GM18505 (cell line): ENCODE measurements around the gene C4orf17.
"Not testable (repeated sequence)": the region's sequence is repeated elsewhere in the genome, so short reads cannot be mapped to it uniquely, and the experiment has no call there.

Source experiments
- ATAC-seq: cut with Tn5 transposase; IDR thresholded peaks from one replicate; pipeline ENCODE4 v1.9.1; 2021; ENCODE audit not compliant: unreplicated experiment
- POLR2A ChIP-seq: IDR thresholded peaks from 4 replicates; pipeline ENCODE4 v1.6.1; 2011; ENCODE audit warnings: borderline replicate concordance; ENCODE audit not compliant: insufficient read depth, insufficient read length; ENCODE audit errors: extremely low read depth

Gene C4orf17

DNA sequence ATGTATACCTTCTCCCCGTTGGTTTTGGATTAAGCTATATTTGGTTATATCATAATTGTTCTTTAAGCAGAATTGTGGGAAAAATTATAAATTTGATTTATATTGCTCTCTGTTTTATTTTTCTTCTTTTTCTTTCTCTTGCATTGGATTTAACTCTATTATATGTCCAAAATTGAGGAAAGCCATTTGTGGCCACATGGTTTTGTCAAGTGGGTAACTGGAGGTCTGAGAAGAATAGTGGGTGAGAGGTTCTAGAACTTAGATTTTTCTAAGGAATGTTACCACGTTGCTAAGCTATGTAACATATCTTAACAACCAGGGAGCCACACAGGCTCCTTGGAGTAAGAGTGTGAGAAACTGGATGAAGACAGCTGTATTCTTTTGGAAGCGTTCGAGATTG is at the start of gene C4orf17:
TSS of gene C4orf17 (plus strand) at position 301 of the 400 bp plus-strand sequence. CDS start 2,061 bp downstream, outside the sequence.
- no peak for ATAC-seq
- TF ChIP-seq POLR2A = no peak

- TF ChIP-seq POLR2A = no peak
- ATAC-seq = no peak
These were observed 49.0 kb upstream of the C4orf17 start for GRCh38 chr4:99461623-99462401.

DNA sequence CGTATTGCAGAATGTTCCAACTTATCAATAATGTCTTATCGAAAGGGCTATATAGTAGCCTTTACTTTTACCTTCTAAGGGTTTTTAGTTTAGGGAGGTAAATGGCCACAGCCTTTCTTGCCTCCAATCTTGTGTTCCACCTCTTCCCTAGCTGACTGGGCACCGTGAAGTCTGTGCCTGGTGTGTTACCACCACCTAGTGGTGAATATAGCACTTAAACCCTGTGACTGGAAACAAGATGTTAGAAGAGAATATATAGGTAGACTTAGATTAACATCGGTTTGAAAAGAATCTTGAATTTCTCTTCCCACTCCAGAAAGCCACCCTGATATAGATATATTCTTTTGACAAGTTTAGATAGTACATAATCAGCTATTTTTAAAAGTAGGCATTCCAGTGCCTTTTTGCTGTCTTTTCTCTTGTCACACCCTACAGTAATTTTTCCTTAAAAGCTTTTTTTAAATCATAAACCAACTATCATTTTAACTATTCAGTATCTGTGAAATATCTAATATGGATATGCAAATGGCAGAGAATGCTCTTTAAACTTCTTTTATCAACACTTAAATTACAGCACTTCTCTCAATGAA is 47.9 kb upstream of the C4orf17 start:
- TF ChIP-seq POLR2A = no peak

DNA sequence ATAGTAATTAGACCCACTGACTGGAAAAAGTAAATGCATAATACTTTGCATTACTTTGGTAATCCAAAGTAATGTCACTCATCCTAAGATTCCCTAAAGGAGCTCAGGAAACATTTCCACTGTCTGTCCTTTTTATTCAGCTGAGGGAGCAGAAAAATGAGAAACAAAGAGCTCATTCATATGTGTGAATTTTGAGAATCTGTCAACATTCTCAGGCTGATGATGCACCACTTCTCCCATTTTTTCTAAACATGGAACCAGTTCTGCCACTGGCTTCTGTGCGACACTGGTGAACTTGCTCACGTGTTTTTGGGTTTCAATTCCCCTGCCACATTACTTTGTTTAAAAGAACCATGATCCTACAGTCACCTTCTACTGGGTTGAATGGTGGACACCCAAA is 47.3 kb upstream of the C4orf17 start:
- ATAC-seq = no peak
- no peak for TF ChIP-seq POLR2A

More for the DNA sequence above, 47.9 kb upstream of the C4orf17 start:
- ATAC-seq = peak; percentile 89

DNA sequence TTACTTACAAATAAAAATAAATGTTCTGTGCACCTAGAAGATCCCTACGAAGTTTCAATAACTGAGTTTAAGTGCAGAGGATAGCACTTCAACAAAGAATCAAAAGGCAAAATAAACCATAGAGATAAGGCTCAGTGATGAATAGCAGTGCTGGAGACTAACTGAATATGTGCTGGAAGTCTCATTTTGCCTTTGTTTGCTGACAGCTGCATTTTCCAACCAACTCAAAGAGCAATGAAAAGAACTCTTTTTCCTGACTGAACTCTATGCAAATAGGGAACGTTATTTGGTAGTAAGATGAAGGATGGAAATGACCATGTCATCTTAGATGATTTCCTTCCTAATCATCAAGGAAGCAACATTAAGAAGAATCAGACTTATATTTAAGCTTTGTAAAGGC is 42.9 kb upstream of the C4orf17 start:
- ATAC-seq = no peak
- TF ChIP-seq POLR2A = no peak

DNA sequence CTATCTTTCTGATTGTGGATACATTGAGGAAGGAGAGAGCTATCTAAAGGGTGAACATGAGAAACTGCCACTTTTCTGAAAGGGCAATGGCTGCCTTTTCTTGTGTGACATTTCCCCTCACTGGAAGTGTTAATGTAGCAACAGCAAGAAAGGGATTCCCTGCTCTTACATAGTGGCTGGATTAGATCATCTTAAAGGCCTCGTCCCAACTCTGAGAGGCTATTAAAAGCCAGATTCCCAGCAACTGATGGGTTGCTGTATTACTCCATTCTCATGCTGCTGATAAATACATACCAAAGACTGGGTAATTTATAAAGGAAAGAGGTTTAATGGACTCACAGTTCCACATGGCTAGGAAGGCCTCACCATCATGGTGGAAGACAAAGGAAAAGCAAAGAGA is 41.9 kb upstream of the C4orf17 start:
- no peak for TF ChIP-seq POLR2A
- ATAC-seq = no peak

GRCh38 chr4:99471349-99471748 is 39.5 kb upstream of the C4orf17 start:
- TF ChIP-seq POLR2A = no peak
- no peak for ATAC-seq

DNA sequence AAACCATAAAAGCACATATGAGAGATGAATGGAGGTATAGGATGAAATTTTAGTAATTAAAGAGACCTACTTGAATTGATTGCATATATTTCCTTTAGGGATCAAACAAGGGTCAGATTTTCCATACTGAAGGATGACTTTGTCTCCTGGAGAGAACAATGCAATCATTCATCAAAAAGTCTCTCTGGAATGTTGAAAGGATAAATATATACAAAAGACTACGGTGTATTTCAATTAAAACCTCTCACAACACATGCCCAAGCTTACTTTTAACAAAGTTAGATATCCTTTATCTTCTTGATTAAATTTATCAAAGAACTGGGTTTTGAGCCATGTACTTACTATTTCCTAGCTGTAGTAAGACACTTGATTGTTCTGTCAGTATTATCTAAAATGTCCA is 38.9 kb upstream of the C4orf17 start:
- ATAC-seq = no peak
- TF ChIP-seq POLR2A = no peak

GRCh38 chr4:99473131-99473530 is 37.7 kb upstream of the C4orf17 start:
- no peak for TF ChIP-seq POLR2A
- no peak for ATAC-seq

- no peak for ATAC-seq
- TF ChIP-seq POLR2A = no peak
These were observed 27.2 kb upstream of the C4orf17 start for GRCh38 chr4:99483636-99484035.

DNA sequence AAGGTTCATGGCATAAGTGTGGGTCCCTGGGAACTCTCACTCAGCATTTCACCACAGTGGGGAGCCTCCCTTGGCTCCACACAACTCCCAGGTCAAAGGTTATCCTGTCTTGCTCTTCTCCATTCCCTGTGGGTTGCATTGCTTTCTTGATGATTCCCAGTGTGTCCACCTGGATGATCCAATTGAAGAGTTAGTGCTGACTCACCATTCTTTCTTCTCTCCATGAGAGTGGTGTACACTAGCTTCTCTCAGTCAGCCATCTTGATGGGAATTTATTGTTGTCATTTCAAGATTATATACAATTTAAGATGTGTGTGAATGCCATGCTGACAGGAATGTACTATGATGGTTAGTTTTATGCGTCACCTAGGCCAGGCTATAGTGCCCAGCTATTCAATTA is 25.6 kb upstream of the C4orf17 start:
- ATAC-seq = no peak
- TF ChIP-seq POLR2A = no peak

GRCh38 chr4:99486648-99487047 is 24.2 kb upstream of the C4orf17 start:
- not testable (repeated sequence) for ATAC-seq

DNA sequence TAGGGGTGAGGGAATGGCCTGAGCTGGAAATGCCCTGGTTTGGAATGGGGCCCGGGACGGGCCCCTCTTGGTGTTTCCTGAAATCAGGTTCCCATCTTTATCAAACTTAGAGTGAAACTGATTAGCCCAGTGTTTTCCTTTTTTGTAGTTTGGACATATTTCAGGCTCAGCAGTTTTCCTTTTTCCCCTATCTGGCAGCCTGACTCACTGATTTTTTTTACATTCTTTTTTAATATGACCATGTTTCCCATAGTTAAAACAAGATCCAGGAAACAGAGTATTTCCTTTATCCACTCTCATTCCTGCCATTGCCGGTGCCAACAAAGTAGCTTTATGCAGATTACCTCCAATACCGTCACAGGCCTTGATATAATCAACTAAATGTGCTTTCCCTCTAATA is 20.5 kb upstream of the C4orf17 start:
- no peak for TF ChIP-seq POLR2A
- ATAC-seq = no peak

GRCh38 chr4:99504804-99505502 is 5.9 kb upstream of the C4orf17 start:
- no peak for TF ChIP-seq POLR2A
- ATAC-seq = no peak

GRCh38 chr4:99506781-99507180 is 4.0 kb upstream of the C4orf17 start:
- ATAC-seq = no peak
- no peak for TF ChIP-seq POLR2A

GRCh38 chr4:99507349-99507748 is 3.5 kb upstream of the C4orf17 start:
- no peak for ATAC-seq
- TF ChIP-seq POLR2A = no peak
